SH-SY5Y (cell line): ENCODE data around the gene CTAG2.

ENCODE experiments used
- GATA2 ChIP-seq: IDR thresholded peaks from 2 replicates; pipeline ENCODE4 v1.6.1; 2011; ENCODE audit warnings: mild to moderate bottlenecking, low read depth, low read length
- GATA3 ChIP-seq: IDR thresholded peaks from 2 replicates; pipeline ENCODE4 v1.6.1; 2011; ENCODE audit warnings: low read depth, mild to moderate bottlenecking, low read length, moderate library complexity

DNA sequence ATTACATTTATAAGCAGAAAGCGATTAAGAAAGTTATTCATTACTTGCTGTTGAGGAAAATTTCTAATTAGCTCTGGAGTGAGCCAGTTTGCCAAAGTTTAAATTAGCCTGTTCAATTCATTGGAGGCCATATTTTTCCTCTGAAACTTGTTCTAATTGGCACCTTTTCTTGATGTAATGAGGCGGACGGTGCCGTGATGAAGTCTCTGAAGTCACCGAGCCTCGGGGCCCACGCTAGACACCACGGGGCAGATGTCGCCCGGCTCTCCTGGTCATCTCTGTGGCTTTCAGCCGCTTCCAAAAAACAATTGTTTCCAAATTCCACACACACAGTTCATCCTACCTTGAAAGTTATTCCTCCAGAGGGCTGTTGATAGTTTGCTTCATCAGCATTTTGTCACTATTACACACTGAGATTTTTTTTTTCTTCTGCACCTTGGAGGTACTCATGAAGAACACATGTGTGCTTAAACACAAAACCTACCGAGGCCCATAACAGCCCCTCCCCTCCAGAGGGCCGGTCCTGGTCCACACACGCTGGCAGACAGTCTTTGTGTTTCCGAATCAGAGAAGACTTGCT lies 3.9 kb upstream of the CTAG2 start:
- TF ChIP-seq GATA2, result no peak
- TF ChIP-seq GATA3, result no peak
